Lung (tissue), 12 donors: Measurements from ENCODE around the gene MITF. TPM values are rescaled to one million over a fixed set of nuclear protein-coding genes. Genes with fewer than 3 reads are reported as not detected.

Experiments used
- ATAC-seq: fragments of 200-7000 bp; cut with Tn5 transposase; one replicate; pipeline ENCODE4 v1.9.1; 2020; ENCODE audit warnings: moderate number of reproducible peaks; ENCODE audit not compliant: insufficient read depth, low FRiP score
- DNase-seq, 3 donors: peaks; one replicate each; pipeline ENCODE4 v3.0.0-alpha.2; 2013 to 2017
- H3K27ac ChIP-seq, 2 donors: one replicate each; pipeline ENCODE4 v1.5.1; 2013; ENCODE audit warnings: mild to moderate bottlenecking in 2 of 2, moderate library complexity in 2 of 2, control low read depth in 1 of 2, inconsistent platforms in 1 of 2, low read depth in 1 of 2, low read length in 1 of 2
- H3K27me3 ChIP-seq, 3 donors: one replicate each; pipeline ENCODE4 v1.5.1; 2013; ENCODE audit warnings: low read length in 2 of 3; ENCODE audit not compliant: control insufficient read depth in 3 of 3, insufficient read depth in 3 of 3
- H3K36me3 ChIP-seq, 4 donors: one replicate each; pipeline ENCODE4 v1.5.1; 2013; ENCODE audit warnings: low read length in 4 of 4, mild to moderate bottlenecking in 1 of 4, moderate library complexity in 1 of 4; ENCODE audit not compliant: control insufficient read depth in 4 of 4, insufficient read depth in 4 of 4
- H3K4me1 ChIP-seq, 5 donors: one replicate each; pipeline ENCODE4 v1.5.1; 2013; ENCODE audit warnings: low read length in 5 of 5, mild to moderate bottlenecking in 2 of 5, moderate library complexity in 1 of 5; ENCODE audit not compliant: control insufficient read depth in 5 of 5, insufficient read depth in 5 of 5
- H3K4me3 ChIP-seq: one replicate; pipeline ENCODE4 v1.5.1; 2013; ENCODE audit warnings: mild to moderate bottlenecking, control low read depth, moderate library complexity
- H3K9ac ChIP-seq, 2 donors: one replicate each; pipeline ENCODE4 v1.5.1; 2013; ENCODE audit warnings: low read length in 2 of 2, control low read depth in 1 of 2; ENCODE audit not compliant: insufficient read depth in 1 of 2
- H3K9me3 ChIP-seq, 4 donors: one replicate each; pipeline ENCODE4 v1.5.1; 2013; ENCODE audit warnings: low read length in 3 of 4, mild to moderate bottlenecking in 1 of 4, moderate library complexity in 1 of 4; ENCODE audit not compliant: control insufficient read depth in 4 of 4, insufficient read depth in 3 of 4
- CTCF ChIP-seq: IDR thresholded peaks from 2 replicates; pipeline ENCODE4 v1.5.1; 2012; ENCODE audit warnings: mild to moderate bottlenecking; ENCODE audit errors: control extremely low read depth, extremely low read depth
- WGBS, 2 donors: extraction: QIAGEN DNeasy Blood & Tissue Kit; methylation state at CpG; one replicate each; pipeline ENCODE4 v1.1.7; 2013; 5-methylcytosine and 5-hydroxymethylcytosine counted together
- polyA plus RNA-seq, 2 donors: library from polyadenylated mRNA; stranded (reverse); fragments of 200-250 nt; gene quantifications; one replicate each; pipeline ENCODE4 v1.2.1, GENCODE V29; 2013
- total RNA-seq, 2 donors: library from RNA; depleted of rRNA in 1 of 2; stranded (reverse); fragments of >200 nt in 1 of 2; gene quantifications; one replicate each; pipeline ENCODE4 v1.2.1, GENCODE V29; 2014 to 2021
- donor health status: control.
- donor health status: control.
- donor health status: Bipolar disorder and iron deficiency.
- donor health status: healthy.
- donor health status: DM: yes; HTN: yes; CAD: no.

Gene MITF
- total and polyA plus RNA-seq, 4 donors, result 5.0 to 28.0 (median 12.0) TPM

- peaks cover 0 to 24% (median 3%) of the 10 kb centered on the region in 5 donors for H3K4me1 ChIP-seq
- H3K27ac ChIP-seq, result no peak overlapping the region
- WGBS, 2 donors, result 81 to 84% methylated on average over 3 of the region's 3 CpGs
- no peak overlapping the region for H3K4me3 ChIP-seq
- no peak for TF ChIP-seq CTCF
- no peaks in the 10 kb centered on the region for H3K27me3 ChIP-seq
- DNase-seq, result no peak
- peaks cover 0 to 6% (median 0%) of the 10 kb centered on the region in 4 donors for H3K9me3 ChIP-seq
- no peak overlapping the region for H3K9ac ChIP-seq
- H3K36me3 ChIP-seq, result no peaks in the 10 kb centered on the region
- ATAC-seq, result no peak
Measured at GRCh38 chr3:69838696-69839515, 99.6 kb downstream of the MITF start.

- no peak overlapping the region for H3K4me3 ChIP-seq
- no peak for TF ChIP-seq CTCF
- WGBS, 2 donors, result 71 to 89% methylated on average over 5 of the region's 5 CpGs
- no peak for DNase-seq
- no peaks in the 10 kb centered on the region for H3K27me3 ChIP-seq
- no peaks in the 10 kb centered on the region for H3K9me3 ChIP-seq
- H3K9ac ChIP-seq, result no peak overlapping the region
- H3K36me3 ChIP-seq, result no peaks in the 10 kb centered on the region
- H3K4me1 ChIP-seq, result peaks cover 0 to 27% (median 3%) of the 10 kb centered on the region in 5 donors
- no peak overlapping the region for H3K27ac ChIP-seq
- no peak for ATAC-seq
Measured at GRCh38 chr3:69842351-69842750, 103.1 kb downstream of the MITF start.

GRCh38 chr3:69842789-69843188, 103.5 kb downstream of the MITF start:
- TF ChIP-seq CTCF, result no peak
- no peak for DNase-seq
- H3K36me3 ChIP-seq, result no peaks in the 10 kb centered on the region
- H3K4me1 ChIP-seq, result peaks cover 0 to 27% (median 3%) of the 10 kb centered on the region in 5 donors
- 60 to 94% methylated on average over 3 of the region's 3 CpGs for WGBS, 2 donors
- H3K27ac ChIP-seq, result no peak overlapping the region
- no peak overlapping the region for H3K9ac ChIP-seq
- ATAC-seq, result no peak
- no peaks in the 10 kb centered on the region for H3K9me3 ChIP-seq
- H3K27me3 ChIP-seq, result no peaks in the 10 kb centered on the region
- H3K4me3 ChIP-seq, result no peak overlapping the region
